ENCODE measurements around the gene FGFR2.

The FGFR2 gene

DNA sequence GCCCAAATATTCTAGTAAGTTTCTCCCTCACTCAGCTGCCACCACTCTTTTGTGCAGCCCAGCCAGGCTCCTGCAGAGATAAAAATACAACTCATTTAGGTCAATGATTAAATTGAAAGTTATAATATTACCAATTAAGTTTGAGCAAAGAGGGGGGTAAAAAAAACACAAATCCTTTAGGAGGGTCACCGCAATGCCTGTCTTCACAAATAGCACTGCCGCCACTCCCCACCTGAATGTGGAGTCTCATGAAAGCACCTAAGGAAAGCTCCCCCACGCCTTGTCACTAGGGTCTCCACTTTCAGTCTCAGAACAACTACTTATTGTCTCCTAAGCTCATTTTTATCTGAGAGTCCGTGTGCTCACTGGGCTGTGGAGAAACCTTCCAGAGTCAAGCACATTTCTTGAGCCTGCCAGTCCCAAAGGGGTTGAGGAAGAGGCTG lies 148.7 kb downstream of the FGFR2 start:
- TF ChIP-seq TAF1 (IDR thresholded peaks at IDR 0.05; ENCODE audit: low read depth) (no peak), TEAD4 (IDR thresholded peaks at IDR 0.05) (no peak), TCF12 (IDR thresholded peaks at IDR 0.05; ENCODE audit: low read depth) (no peak), EGR1 (IDR thresholded peaks at IDR 0.05) (no peak)

DNA sequence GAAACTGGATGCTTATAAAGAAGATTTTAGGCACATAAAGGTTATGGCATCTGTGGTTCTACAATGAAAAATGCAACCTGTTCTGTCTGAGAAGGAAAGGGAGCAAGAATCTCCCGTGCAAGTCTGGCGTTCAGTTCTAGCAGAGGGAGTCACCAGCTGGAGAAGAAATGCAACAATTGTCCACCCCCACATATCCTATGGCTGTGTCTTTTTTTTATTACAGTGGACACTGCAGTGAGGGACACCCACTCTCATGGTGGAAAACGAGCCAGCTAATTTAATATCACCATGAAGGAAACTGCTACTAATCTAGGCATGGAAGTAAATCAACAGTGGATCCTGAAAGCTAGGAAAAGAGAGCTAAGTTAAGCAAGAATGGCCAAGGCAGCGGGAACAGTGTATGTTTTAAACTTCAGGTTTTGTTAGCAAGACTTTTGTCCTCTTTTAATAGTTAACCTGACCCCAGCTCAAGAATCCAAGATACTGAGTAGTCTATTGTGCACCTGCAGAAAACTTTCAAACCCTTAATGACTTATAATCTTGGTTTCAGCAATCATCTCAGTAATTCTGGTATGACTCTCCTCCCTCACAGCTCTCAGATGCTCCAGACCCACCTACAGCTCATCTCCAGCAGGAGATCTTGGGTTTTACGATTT lies 149.3 kb downstream of the FGFR2 start:
- no peak for TF ChIP-seq CEBPB (IDR thresholded peaks at IDR 0.05)
- no peak for TF ChIP-seq CREB1 (IDR thresholded peaks at IDR 0.05; ENCODE audit: low read depth)
- TF ChIP-seq, protein P1, sequence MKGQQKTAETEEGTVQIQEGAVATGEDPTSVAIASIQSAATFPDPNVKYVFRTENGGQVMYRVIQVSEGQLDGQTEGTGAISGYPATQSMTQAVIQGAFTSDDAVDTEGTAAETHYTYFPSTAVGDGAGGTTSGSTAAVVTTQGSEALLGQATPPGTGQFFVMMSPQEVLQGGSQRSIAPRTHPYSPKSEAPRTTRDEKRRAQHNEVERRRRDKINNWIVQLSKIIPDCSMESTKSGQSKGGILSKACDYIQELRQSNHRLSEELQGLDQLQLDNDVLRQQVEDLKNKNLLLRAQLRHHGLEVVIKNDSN (IDR thresholded peaks at IDR 0.05): no peak
- TF ChIP-seq TCF12 (IDR thresholded peaks at IDR 0.05; ENCODE audit: low read depth): no peak
- no peak for TF ChIP-seq EP300 (IDR thresholded peaks at IDR 0.05; ENCODE audit: borderline replicate concordance)
- TF ChIP-seq TEAD4 (IDR thresholded peaks at IDR 0.05): no peak
- no peak for TF ChIP-seq ZBTB7A (IDR thresholded peaks at IDR 0.05; ENCODE audit: low read depth)
- TF ChIP-seq, protein P2, sequence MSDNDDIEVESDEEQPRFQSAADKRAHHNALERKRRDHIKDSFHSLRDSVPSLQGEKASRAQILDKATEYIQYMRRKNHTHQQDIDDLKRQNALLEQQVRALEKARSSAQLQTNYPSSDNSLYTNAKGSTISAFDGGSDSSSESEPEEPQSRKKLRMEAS (IDR thresholded peaks at IDR 0.05): no peak
- no peak for TF ChIP-seq YY1 (IDR thresholded peaks at IDR 0.05; ENCODE audit: low read depth)

DNA sequence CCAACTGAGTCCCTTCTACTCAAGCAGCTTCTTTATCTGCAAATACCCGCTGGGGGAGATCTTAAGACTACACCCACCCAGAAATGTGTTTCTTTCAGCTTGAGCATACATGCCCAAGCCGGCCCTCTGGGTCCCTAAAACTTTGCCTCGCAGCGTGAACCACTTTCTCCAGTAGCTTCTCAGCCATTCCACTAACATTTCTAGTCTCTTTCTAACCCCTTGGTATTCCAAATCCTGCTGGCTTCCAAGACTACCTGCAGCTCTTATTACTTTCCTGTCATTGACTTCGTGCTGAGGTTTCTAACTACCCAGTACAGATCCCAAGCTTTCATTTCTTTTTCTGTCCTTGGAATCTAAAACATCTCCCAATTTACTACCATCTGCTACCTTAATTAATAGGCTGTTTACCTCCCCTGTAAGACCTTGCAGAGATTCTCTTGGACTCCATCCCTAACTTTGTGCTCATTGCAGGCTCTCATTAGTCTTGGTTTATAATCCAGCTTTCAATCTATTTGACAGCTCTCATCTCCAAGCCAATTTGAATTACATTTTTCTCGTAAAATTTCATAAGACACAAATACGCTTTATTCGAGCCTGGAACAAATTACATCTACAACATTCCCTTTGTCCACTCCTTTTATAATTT lies 153.6 kb downstream of the FGFR2 start:
- TF ChIP-seq, protein P3, sequence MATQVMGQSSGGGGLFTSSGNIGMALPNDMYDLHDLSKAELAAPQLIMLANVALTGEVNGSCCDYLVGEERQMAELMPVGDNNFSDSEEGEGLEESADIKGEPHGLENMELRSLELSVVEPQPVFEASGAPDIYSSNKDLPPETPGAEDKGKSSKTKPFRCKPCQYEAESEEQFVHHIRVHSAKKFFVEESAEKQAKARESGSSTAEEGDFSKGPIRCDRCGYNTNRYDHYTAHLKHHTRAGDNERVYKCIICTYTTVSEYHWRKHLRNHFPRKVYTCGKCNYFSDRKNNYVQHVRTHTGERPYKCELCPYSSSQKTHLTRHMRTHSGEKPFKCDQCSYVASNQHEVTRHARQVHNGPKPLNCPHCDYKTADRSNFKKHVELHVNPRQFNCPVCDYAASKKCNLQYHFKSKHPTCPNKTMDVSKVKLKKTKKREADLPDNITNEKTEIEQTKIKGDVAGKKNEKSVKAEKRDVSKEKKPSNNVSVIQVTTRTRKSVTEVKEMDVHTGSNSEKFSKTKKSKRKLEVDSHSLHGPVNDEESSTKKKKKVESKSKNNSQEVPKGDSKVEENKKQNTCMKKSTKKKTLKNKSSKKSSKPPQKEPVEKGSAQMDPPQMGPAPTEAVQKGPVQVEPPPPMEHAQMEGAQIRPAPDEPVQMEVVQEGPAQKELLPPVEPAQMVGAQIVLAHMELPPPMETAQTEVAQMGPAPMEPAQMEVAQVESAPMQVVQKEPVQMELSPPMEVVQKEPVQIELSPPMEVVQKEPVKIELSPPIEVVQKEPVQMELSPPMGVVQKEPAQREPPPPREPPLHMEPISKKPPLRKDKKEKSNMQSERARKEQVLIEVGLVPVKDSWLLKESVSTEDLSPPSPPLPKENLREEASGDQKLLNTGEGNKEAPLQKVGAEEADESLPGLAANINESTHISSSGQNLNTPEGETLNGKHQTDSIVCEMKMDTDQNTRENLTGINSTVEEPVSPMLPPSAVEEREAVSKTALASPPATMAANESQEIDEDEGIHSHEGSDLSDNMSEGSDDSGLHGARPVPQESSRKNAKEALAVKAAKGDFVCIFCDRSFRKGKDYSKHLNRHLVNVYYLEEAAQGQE (IDR thresholded peaks at IDR 0.05; ENCODE audit: low read depth): no peak
- TF ChIP-seq, protein P1 (IDR thresholded peaks at IDR 0.05): no peak
- no peak for TF ChIP-seq CREB1 (IDR thresholded peaks at IDR 0.05; ENCODE audit: low read depth)
- TF ChIP-seq CEBPB (IDR thresholded peaks at IDR 0.05): no peak
- TF ChIP-seq TCF12 (IDR thresholded peaks at IDR 0.05; ENCODE audit: low read depth): no peak
- no peak for TF ChIP-seq FOXM1 (IDR thresholded peaks at IDR 0.05; ENCODE audit: borderline replicate concordance, low read depth)
- no peak for TF ChIP-seq YY1 (IDR thresholded peaks at IDR 0.05; ENCODE audit: low read depth)
- no peak for TF ChIP-seq TAF1 (IDR thresholded peaks at IDR 0.05; ENCODE audit: low read depth)
- no peak for TF ChIP-seq EP300 (IDR thresholded peaks at IDR 0.05; ENCODE audit: borderline replicate concordance)
- TF ChIP-seq, protein P2 (IDR thresholded peaks at IDR 0.05): no peak
- TF ChIP-seq ZBTB7A (IDR thresholded peaks at IDR 0.05; ENCODE audit: low read depth): no peak
- TF ChIP-seq EGR1 (IDR thresholded peaks at IDR 0.05): no peak

DNA sequence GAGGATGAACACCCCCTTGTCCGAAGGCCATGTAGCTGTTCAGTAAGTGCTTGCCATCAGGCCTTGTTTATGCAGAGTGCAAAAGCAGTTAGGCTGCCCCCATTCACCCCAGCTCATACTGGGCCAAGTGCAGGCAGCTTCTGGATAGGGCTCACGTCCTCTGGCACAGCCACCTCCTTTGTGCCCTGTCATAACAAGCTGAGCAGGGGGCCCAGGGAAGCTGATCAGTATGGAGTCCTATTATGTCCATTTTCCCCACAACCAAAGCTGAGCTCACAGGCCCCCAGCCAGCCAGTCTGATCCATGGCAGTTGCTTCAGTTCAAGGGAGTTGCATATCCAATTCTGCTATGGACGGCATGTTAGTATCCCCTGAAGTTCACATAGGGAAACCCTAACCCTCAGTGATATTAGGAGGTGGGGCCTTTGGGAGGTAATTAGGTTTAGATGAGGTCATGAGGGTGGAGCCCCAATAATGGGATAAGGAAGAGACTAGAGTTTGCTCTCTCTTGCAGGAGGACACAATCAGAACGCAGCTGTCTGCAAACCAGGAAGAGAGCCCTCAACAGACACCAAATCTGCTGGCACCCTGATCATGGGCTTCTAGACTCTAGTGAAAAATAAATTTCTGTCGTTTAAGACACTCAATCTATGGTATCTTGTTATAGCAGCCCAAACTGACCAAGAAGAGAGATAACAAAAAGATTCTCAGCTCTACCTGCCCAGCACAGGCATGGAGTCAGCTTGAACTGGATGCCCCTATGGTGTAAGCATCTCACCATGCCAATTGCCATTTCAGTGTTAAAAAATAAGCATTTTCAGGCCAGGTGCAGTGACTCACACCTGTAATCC lies 155.9 kb downstream of the FGFR2 start:
- TF ChIP-seq, protein P3 (IDR thresholded peaks at IDR 0.05; ENCODE audit: low read depth): no peak
- TF ChIP-seq, protein P2 (IDR thresholded peaks at IDR 0.05): no peak
- TF ChIP-seq TAF1 (IDR thresholded peaks at IDR 0.05; ENCODE audit: low read depth) (no peak), FOXM1 (IDR thresholded peaks at IDR 0.05; ENCODE audit: borderline replicate concordance, low read depth) (no peak), NFIC (IDR thresholded peaks at IDR 0.05) (no peak), TCF12 (IDR thresholded peaks at IDR 0.05; ENCODE audit: low read depth) (no peak), CREB1 (IDR thresholded peaks at IDR 0.05; ENCODE audit: low read depth) (no peak), CEBPB (IDR thresholded peaks at IDR 0.05) (no peak), RAD21 (IDR thresholded peaks at IDR 0.05; ENCODE audit: low read depth) (no peak), TEAD4 (IDR thresholded peaks at IDR 0.05) (no peak), EP300 (IDR thresholded peaks at IDR 0.05; ENCODE audit: borderline replicate concordance) (no peak), ZBTB7A (IDR thresholded peaks at IDR 0.05; ENCODE audit: low read depth) (no peak), YY1 (IDR thresholded peaks at IDR 0.05; ENCODE audit: low read depth) (no peak), EGR1 (IDR thresholded peaks at IDR 0.05) (no peak)
- TF ChIP-seq, protein P1 (IDR thresholded peaks at IDR 0.05): no peak

Measured in Ishikawa (cell line).